ENCODE measurements around the gene SLC7A14. TPM values are rescaled to one million over a fixed set of nuclear protein-coding genes. Genes with fewer than 3 reads are reported as not detected.

SLC7A14 gene
- total RNA-seq, 3 donors from 2014 or later: 0.15 TPM; not detected in 2

GRCh38 chr3:170529912-170530311, 56.0 kb downstream of the SLC7A14 start:
- no peak for DNase-seq (ENCODE audit: low spot score in 2 of 2)
- H3K4me1 ChIP-seq: no peaks in the 10 kb centered on the region
- no peak overlapping the region for H3K4me3 ChIP-seq
- H3K27ac ChIP-seq: no peak overlapping the region
- TF ChIP-seq POLR2AphosphoS5 (IDR thresholded peaks at IDR 0.05) (no peak), POLR2A (IDR thresholded peaks at IDR 0.05) (no peak)
- TF ChIP-seq, protein P1, sequence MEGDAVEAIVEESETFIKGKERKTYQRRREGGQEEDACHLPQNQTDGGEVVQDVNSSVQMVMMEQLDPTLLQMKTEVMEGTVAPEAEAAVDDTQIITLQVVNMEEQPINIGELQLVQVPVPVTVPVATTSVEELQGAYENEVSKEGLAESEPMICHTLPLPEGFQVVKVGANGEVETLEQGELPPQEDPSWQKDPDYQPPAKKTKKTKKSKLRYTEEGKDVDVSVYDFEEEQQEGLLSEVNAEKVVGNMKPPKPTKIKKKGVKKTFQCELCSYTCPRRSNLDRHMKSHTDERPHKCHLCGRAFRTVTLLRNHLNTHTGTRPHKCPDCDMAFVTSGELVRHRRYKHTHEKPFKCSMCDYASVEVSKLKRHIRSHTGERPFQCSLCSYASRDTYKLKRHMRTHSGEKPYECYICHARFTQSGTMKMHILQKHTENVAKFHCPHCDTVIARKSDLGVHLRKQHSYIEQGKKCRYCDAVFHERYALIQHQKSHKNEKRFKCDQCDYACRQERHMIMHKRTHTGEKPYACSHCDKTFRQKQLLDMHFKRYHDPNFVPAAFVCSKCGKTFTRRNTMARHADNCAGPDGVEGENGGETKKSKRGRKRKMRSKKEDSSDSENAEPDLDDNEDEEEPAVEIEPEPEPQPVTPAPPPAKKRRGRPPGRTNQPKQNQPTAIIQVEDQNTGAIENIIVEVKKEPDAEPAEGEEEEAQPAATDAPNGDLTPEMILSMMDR (IDR thresholded peaks at IDR 0.05): no peak
- no peaks in the 10 kb centered on the region for H3K9me3 ChIP-seq
- H3K36me3 ChIP-seq: no peaks in the 10 kb centered on the region
- no peaks in the 10 kb centered on the region for H3K27me3 ChIP-seq
- intact Hi-C loops (cut with DNase I; ENCODE audit: low total_unique reads): no loop called here

DNA sequence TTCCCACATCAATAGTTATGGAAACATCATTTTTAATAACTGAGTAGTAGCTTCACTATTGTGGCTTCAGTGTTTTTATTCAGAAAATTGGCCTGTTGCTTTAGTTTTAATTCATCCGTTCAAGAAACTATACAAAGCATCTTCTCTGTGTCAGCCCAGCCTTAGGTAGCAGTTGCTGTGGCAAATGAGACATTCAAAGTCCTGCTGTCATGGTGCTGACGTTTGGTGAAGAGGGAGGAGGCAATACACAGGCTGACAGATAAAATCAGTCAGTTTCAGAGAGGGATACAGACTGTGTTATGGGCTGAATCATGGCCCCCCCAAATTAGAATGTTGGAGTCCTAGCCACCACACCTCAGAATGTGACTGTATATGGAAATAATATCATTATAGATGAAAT, 56.5 kb downstream of the SLC7A14 start:
- TF ChIP-seq POLR2A (IDR thresholded peaks at IDR 0.05) (no peak), POLR2AphosphoS5 (IDR thresholded peaks at IDR 0.05) (no peak)
- TF ChIP-seq, protein P1 (IDR thresholded peaks at IDR 0.05): no peak
- Histone ChIP-seq H3K36me3 (no peaks in the 10 kb centered on the region), H3K27me3 (no peaks in the 10 kb centered on the region), H3K4me1 (no peaks in the 10 kb centered on the region), H3K9me3 (no peaks in the 10 kb centered on the region), H3K4me3 (no peak overlapping the region), H3K27ac (no peak overlapping the region)
- intact Hi-C loops (cut with DNase I; ENCODE audit: low total_unique reads): no loop called here
- no peak for DNase-seq (ENCODE audit: low spot score in 2 of 2)

- H3K9me3 ChIP-seq: no peaks in the 10 kb centered on the region
- no peaks in the 10 kb centered on the region for H3K4me1 ChIP-seq
- no peak overlapping the region for H3K27ac ChIP-seq
- TF ChIP-seq, protein P1 (IDR thresholded peaks at IDR 0.05): no peak
- no peak for TF ChIP-seq POLR2A (IDR thresholded peaks at IDR 0.05)
- TF ChIP-seq POLR2AphosphoS5 (IDR thresholded peaks at IDR 0.05): no peak
- H3K36me3 ChIP-seq: no peaks in the 10 kb centered on the region
- no peak for DNase-seq (ENCODE audit: low spot score in 2 of 2)
- H3K27me3 ChIP-seq: no peaks in the 10 kb centered on the region
- intact Hi-C loops (cut with DNase I; ENCODE audit: low total_unique reads): no loop called here
- H3K4me3 ChIP-seq: no peak overlapping the region
These were observed 57.1 kb downstream of the SLC7A14 start for GRCh38 chr3:170528726-170529125.

GRCh38 chr3:170524073-170524472, 61.8 kb downstream of the SLC7A14 start:
- Histone ChIP-seq H3K27me3 (no peaks in the 10 kb centered on the region), H3K36me3 (no peaks in the 10 kb centered on the region), H3K27ac (no peak overlapping the region), H3K4me3 (no peak overlapping the region), H3K4me1 (no peaks in the 10 kb centered on the region), H3K9me3 (no peaks in the 10 kb centered on the region)
- no peak for DNase-seq (ENCODE audit: low spot score in 2 of 2)
- TF ChIP-seq POLR2A (IDR thresholded peaks at IDR 0.05) (no peak), POLR2AphosphoS5 (IDR thresholded peaks at IDR 0.05) (no peak)
- TF ChIP-seq, protein P1 (IDR thresholded peaks at IDR 0.05): no peak
- intact Hi-C loops (cut with DNase I; ENCODE audit: low total_unique reads): no loop called here

GRCh38 chr3:170523248-170523647, 62.6 kb downstream of the SLC7A14 start:
- intact Hi-C loops (cut with DNase I; ENCODE audit: low total_unique reads): no loop called here
- no peaks in the 10 kb centered on the region for H3K4me1 ChIP-seq
- H3K36me3 ChIP-seq: no peaks in the 10 kb centered on the region
- no peaks in the 10 kb centered on the region for H3K9me3 ChIP-seq
- DNase-seq (ENCODE audit: low spot score in 2 of 2): no peak
- H3K27me3 ChIP-seq: no peaks in the 10 kb centered on the region
- TF ChIP-seq POLR2AphosphoS5 (IDR thresholded peaks at IDR 0.05): no peak
- TF ChIP-seq, protein P1 (IDR thresholded peaks at IDR 0.05): no peak
- TF ChIP-seq POLR2A (IDR thresholded peaks at IDR 0.05): no peak
- no peak overlapping the region for H3K4me3 ChIP-seq
- no peak overlapping the region for H3K27ac ChIP-seq
